ENCODE results near the gene INPP4A.

INPP4A gene

GRCh38 chr2:98515250-98515991 is 70.8 kb downstream of the INPP4A start:
- DNase-seq: peak; percentile 69

GRCh38 chr2:98516571-98516970 is 71.9 kb downstream of the INPP4A start:
- DNase-seq: peak; percentile 27

DNA sequence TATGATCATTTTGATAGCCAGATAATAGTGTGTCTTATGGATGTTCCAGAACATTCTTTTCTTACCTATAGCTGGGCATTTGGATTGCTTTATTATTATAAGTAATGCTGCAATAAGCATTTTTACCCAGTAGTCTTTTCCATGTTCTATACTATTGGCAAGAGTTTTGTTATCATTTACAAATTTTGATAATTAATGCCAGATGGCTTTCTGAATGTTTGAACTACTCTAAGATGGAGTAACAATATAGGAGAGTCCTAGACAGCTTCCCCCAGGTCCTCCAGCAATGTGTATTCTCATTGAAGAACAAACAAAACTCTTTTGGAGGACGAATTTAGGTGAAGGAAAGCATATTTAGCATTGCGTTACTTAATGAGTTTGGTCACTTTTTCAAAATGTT is 73.0 kb downstream of the INPP4A start:
- no peak for DNase-seq

- DNase-seq: peak; percentile 80
These were observed 73.4 kb downstream of the INPP4A start for GRCh38 chr2:98518101-98518500.

DNA sequence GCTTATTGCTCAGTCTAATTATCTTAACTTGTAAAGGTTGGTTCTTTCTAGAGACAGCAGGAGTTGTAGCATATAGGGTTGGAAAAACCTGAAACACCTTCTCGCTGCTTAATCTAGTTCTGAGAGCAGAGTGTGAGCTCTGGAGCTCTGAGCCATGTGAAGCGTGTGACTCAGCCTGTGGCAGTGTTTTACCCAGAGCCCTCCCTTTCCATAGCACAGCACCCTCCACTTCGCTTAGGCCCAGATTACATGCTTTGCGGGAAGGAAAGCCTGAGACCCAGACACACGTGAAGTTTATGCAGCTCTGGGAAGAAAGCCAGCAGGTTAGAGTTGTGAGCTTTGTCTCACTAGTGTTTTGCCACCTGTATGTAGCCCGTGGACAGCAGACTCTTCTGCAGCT is 74.5 kb downstream of the INPP4A start:
- DNase-seq: no peak

GRCh38 chr2:98519851-98520250 is 75.2 kb downstream of the INPP4A start:
- DNase-seq: no peak

DNA sequence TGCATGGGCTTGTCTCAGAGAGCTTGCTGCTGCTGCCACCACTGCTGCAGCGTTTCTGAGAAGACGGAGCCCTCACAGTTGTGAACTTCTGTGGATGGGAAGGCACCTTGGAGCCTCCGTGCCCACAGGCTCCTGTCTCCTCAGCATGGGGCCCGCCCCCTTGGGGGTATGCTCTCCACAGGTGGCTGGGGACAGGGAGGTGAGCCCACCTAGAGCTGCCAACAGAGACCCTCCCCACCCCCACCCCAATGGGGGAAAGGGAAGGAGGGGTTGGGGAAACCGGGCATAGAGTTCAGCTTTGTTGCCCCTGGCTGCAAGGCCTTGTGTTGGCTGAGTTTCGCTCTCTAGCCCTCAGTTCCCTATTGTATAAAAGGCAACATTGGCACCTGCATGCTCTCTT is 76.1 kb downstream of the INPP4A start:
- DNase-seq: no peak

DNA sequence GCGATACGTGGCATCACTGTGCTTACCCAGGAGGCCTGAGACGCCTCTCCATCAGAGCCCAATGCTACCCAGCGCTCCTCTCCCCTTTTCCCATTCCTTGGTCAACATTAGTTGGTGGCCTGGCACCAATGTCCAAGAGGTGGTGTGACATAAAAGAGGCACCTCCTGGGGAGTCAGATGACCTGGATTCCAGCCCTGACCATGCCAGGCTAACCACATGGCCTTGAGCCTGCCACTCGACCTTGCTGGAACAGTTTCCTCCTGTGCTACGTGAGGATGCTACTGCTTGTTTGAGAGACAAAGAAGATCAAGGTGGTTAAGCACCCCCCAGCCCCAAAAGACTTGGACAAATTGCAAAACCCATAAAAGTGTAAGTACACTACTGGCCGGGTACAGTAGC is 76.6 kb downstream of the INPP4A start:
- no peak for DNase-seq

DNA sequence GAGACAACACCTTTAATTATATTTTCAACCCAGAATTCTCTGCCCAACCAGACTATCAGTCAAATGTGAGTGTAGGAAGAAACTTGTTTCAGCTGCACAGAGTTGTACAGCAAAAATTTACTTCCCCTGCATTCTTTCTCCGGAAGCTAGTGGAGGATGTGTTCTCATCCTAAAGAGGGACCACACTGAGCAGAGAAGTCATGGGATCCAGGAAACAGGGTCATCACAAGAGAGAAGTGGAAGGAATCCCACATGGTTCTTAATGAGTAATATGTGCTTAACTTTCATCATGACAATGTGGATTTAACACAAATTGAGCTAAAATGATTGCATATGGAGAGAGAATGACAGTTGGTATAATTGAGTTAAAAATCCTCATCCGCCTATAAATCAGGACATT is 78.2 kb downstream of the INPP4A start:
- DNase-seq: peak; percentile 91

DNA sequence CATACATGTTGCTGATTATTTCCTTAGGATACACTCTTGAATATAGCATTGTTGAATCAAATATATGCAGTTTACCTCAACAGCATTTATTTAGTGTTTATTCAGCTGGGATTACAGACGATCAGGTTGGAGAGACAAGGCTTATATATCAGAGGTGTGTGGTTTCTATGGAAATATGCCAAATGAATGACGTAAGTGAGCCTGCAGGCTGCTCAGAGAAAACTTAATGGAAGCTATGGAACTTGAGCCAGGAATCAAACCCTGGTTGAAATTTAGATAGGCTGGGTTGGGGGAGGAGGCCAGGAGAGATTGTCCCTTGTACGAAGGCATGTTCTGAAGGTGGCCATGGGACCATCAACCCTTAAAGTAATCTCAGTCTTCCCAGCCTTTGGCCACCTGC is 79.5 kb downstream of the INPP4A start:
- DNase-seq: no peak

- DNase-seq: no peak
These were observed 83.7 kb downstream of the INPP4A start for GRCh38 chr2:98528349-98528748.

DNA sequence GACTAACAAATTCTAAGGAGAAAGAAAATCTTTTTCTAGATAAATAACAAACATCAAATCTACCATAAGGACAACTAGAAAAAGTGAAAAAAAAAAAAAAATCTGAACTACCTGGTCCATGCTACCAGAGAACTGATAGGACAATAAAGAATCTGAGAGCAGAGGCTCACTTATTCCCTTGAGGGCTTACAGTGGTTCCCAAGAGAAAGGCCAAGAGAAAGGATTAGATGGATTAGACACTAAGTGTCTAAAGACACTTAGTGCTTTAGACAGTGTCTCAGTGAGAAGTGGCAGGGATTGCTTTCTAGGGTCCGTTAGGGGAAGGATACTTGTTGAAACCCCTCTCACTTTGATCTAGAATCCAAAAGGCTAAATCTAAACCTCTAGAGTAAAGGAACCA is 85.5 kb downstream of the INPP4A start:
- no peak for DNase-seq

DNA sequence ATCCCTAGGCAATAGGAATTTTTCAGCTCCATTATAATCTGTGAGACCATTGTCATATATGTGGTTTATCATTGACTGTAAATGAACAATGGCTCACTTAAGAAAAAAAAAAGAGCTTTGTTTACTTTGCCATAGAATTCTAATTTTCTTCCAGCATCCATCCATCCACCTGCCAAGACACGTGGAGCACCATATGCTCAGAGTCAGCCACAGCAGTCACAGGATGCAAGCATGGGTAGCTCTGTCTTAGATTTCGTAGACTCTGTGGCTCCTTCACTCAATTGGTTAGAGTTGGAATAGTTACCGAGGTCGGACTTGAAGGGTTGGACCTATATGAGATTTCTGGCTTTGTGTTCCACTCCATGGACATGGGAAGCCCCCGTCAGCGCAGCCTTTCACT is 88.1 kb downstream of the INPP4A start:
- no peak for DNase-seq

GRCh38 chr2:98533547-98533946 is 88.9 kb downstream of the INPP4A start:
- DNase-seq: no peak

DNA sequence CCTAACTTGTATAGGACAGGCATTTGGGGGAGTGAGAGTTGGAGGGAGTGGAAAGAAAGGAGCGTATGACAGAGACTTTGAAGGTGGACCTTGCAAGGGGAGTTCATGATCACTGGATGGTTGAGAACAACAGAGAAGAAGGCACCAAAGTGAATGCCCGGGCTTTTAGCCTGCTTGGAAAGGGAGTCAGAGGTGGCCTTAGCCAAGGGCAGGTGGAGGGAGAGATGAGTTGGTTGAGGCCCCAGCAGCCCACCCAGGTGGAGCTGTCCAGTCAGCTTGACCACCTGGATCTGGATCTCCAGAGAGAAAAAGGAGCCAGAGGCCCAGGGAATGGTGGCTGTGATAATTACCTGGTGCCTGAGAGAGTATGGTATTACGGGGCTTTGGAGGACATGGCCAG is 90.1 kb downstream of the INPP4A start:
- DNase-seq: no peak

GRCh38 chr2:98535971-98536677 is 91.5 kb downstream of the INPP4A start:
- DNase-seq: no peak

- no peak for DNase-seq
These were observed 92.9 kb downstream of the INPP4A start for GRCh38 chr2:98537390-98538126.

DNA sequence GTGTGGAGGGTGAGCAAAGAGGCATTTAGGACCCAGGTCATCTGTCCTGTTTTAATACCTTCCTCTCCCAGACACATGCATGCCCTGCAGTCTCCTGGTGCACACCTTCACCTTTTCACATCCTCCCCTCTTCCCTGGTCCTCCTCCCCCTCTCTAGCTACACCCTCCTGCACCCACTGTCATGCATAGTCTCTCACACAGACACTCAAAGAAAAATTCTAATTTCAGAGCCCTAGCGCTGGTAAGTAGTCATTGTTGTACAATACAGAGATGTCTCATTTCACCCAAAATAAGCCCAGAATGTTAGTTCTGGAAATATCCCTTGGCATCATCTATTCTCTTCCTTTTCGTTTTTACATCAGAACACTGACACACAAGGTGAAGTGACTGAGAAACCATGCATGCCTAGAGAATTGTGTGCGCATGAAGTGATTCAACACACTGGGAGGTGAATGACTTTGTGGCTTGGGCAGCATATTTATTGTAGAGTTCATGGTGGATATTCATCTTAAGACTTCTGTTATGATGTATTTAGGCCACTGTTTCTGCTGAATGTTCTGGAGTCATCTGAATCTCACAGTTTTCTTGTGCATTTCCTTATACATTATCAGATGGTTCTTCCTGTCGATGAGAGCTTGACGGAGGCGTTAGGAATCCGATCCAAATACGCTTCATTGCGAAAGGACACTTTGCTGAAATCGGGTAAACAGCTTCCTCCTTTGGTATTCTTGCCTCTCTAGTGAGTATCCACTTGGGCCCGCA is 93.8 kb downstream of the INPP4A start:
- DNase-seq: peak; percentile 74

- peak; percentile 28 for DNase-seq
These were observed 94.5 kb downstream of the INPP4A start for GRCh38 chr2:98539056-98539735.

DNA sequence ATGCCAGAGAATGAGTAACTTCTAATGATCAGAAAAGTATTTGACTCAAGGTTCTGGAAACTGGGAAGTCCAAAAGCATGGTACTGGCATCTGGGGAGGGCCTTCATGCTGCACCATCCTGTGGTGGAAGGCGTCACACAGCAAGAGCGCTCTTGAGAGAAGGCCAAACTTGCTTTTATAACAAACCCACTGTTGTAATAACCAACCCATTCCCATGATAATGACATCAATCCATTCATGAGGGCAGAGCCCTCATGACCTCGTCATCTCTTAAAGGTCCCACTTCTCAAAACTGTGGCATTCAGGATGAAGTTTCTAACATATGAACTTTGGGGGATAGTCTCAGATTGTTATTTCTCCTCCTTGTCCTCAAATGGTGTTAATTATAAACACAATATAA is 95.9 kb downstream of the INPP4A start:
- DNase-seq: peak; percentile 57

- DNase-seq: no peak
These were observed 96.8 kb downstream of the INPP4A start for GRCh38 chr2:98541489-98541888.

DNA sequence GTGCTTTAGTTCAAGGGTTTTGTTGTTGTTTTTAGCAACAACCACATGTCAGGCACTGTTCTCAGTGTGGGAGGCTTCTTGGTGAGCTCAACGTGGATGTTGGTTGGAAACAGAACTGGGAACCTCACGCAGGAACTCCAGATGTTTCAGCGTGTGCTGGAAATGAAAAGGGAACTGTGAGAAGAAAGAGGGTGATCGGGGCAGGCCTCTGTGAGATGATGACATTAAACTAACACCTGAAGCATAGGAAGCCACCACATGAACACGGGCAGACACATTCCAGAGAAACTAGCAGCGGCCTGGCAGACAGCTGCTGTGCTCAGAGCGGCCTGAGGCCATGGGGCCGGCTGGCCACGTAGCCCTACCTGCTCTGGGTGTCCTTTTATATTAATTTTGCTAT is 97.2 kb downstream of the INPP4A start:
- DNase-seq: peak; percentile 64

- no peak for DNase-seq
These were observed 98.6 kb downstream of the INPP4A start for GRCh38 chr2:98543214-98543613.
